H1 (cell line): ENCODE data around the gene KAT5. TPM values are rescaled to one million over a fixed set of nuclear protein-coding genes. Genes with fewer than 3 reads are reported as not detected.

Experiments
- CTCF ChIA-PET: fragments of 300-600 bp; sonication (Branson Sonifier 250); formaldehyde crosslinking; loops from one replicate; lab custom pipeline; 2021; ENCODE audit not compliant: partially characterized antibody; lab: Charles Lee
- POLR2A ChIA-PET: fragments of 300-600 bp; sonication (Branson Sonifier 250); formaldehyde crosslinking; loops from one replicate; lab custom pipeline; 2021; ENCODE audit warnings: inconsistent platforms; ENCODE audit not compliant: partially characterized antibody; lab: Charles Lee
- DNase-seq, 2 experiments: peaks; one replicate each; pipeline versions ENCODE4 v3.0.0 to v3.0.0-alpha.2; 2010 to 2022; ENCODE audit warnings: low spot score in 2 of 2, low read depth in 1 of 2, mixed read lengths in 1 of 2
- FAIRE-seq: peaks from 2 replicates; lab custom pipeline; 2011; peaks lifted over from hg19 to GRCh38; lab: Jason Lieb, UNC
- H2AFZ ChIP-seq: 2 replicates; pipeline ENCODE4 v1.8.1; 2012; ENCODE audit warnings: low read length, inconsistent platforms
- H2AK5ac ChIP-seq: 2 replicates; pipeline ENCODE4 v1.6.1; 2013; ENCODE audit warnings: low read depth, low read length
- H2BK120ac ChIP-seq: replicated peaks from 2 replicates; pipeline ENCODE3; 2013; ENCODE audit warnings: low read depth, low read length, inconsistent platforms
- H2BK12ac ChIP-seq: 2 replicates; pipeline ENCODE4 v1.6.1; 2013; ENCODE audit warnings: low read depth, low read length
- H2BK15ac ChIP-seq: 2 replicates; pipeline ENCODE4 v1.6.1; 2013; ENCODE audit warnings: low read length
- H2BK20ac ChIP-seq: 2 replicates; pipeline ENCODE4 v1.6.1; 2013; ENCODE audit warnings: low read length
- H2BK5ac ChIP-seq: 2 replicates; pipeline ENCODE4 v1.6.1; 2013; ENCODE audit warnings: low read depth, low read length
- H3K14ac ChIP-seq: 2 replicates; pipeline ENCODE4 v1.6.1; 2013; ENCODE audit warnings: inconsistent platforms; ENCODE audit not compliant: insufficient read length
- H3K18ac ChIP-seq: 2 replicates; pipeline ENCODE4 v1.6.1; 2013; ENCODE audit warnings: low read length; ENCODE audit errors: extremely low read depth
- H3K23ac ChIP-seq: 2 replicates; pipeline ENCODE4 v1.6.1; 2013; ENCODE audit warnings: inconsistent platforms; ENCODE audit not compliant: insufficient read length
- H3K23me2 ChIP-seq: 2 replicates; pipeline ENCODE4 v1.6.1; 2013; ENCODE audit warnings: low read depth, low read length
- H3K27ac ChIP-seq: 2 replicates; pipeline ENCODE4 v1.6.1; 2011; ENCODE audit warnings: low read depth, low read length, inconsistent platforms
- H3K27me3 ChIP-seq, 4 experiments: replicated peaks in 1 of 4; 1 replicate in 1 of 4; 2 replicates in 3 of 4; pipeline versions ENCODE4 v1.6.1 to v1.8.1; 2011 to 2013; ENCODE audit warnings: low read length in 3 of 4, mild to moderate bottlenecking in 3 of 4, inconsistent platforms in 2 of 4, mixed read lengths in 2 of 4, moderate library complexity in 1 of 4; ENCODE audit not compliant: control insufficient read depth in 3 of 4, insufficient read depth in 3 of 4; ENCODE audit errors: extremely low read depth in 1 of 4
- H3K36me3 ChIP-seq, 4 experiments: 2 replicates each; pipeline versions ENCODE4 v1.6.1 to v1.8.1; 2011 to 2013; ENCODE audit warnings: mild to moderate bottlenecking in 4 of 4, low read length in 3 of 4, moderate library complexity in 2 of 4, control low read depth in 1 of 4, inconsistent platforms in 1 of 4; ENCODE audit not compliant: insufficient read depth in 4 of 4, control insufficient read depth in 2 of 4
- H3K4ac ChIP-seq: replicated peaks from 2 replicates; pipeline ENCODE3; 2013; ENCODE audit warnings: low read length, low read depth, mixed read lengths, inconsistent platforms; ENCODE audit not compliant: insufficient read length
- H3K4me1 ChIP-seq, 4 experiments: replicated peaks in 1 of 4; 1 replicate in 1 of 4; 2 replicates in 3 of 4; pipeline versions ENCODE4 v1.6.1 to v1.8.1; 2011 to 2013; ENCODE audit warnings: low read length in 3 of 4, inconsistent platforms in 2 of 4, mixed read lengths in 1 of 4; ENCODE audit not compliant: insufficient read depth in 4 of 4, control insufficient read depth in 3 of 4
- H3K4me2 ChIP-seq, 2 experiments: 2 replicates each; pipeline versions ENCODE4 v1.6.1 to v1.8.1; 2011 to 2013; ENCODE audit warnings: low read depth in 2 of 2, low read length in 2 of 2, control low read depth in 1 of 2, inconsistent platforms in 1 of 2, mild to moderate bottlenecking in 1 of 2; ENCODE audit not compliant: insufficient read depth in 1 of 2
- H3K4me3 ChIP-seq, 4 experiments: fragments of 200-600, 300-600 bp in 1 of 4; sonication (generic), shearing (Covaris generic), sonication (Bioruptor Twin) in 1 of 4; 2 replicates each; pipeline versions ENCODE4 v1.5.1 to v1.8.1; 2011 to 2016; ENCODE audit warnings: low read length in 4 of 4, low read depth in 3 of 4, control low read depth in 2 of 4, inconsistent platforms in 2 of 4, mild to moderate bottlenecking in 2 of 4, mixed read lengths in 1 of 4, moderate library complexity in 1 of 4; ENCODE audit not compliant: insufficient read depth in 2 of 4; ENCODE audit errors: extremely low read depth in 1 of 4
- H3K56ac ChIP-seq: replicated peaks from 2 replicates; pipeline ENCODE3; 2013; ENCODE audit warnings: low read depth, mild to moderate bottlenecking, mixed read lengths, low read length, inconsistent platforms; ENCODE audit not compliant: insufficient read length
- H3K79me1 ChIP-seq: 2 replicates; pipeline ENCODE4 v1.6.1; 2013; ENCODE audit warnings: low read depth, low read length, control low read depth
- H3K79me2 ChIP-seq, 2 experiments: 2 replicates each; pipeline versions ENCODE4 v1.6.1 to v1.8.1; 2012 to 2013; ENCODE audit warnings: low read length in 2 of 2, mild to moderate bottlenecking in 2 of 2, inconsistent platforms in 1 of 2; ENCODE audit not compliant: insufficient read depth in 2 of 2, control insufficient read depth in 1 of 2
- H3K9ac ChIP-seq, 4 experiments: replicated peaks in 1 of 4; 1 replicate in 1 of 4; 2 replicates in 3 of 4; pipeline versions ENCODE4 v1.6.1 to v1.8.1; 2011 to 2013; ENCODE audit warnings: low read depth in 3 of 4, low read length in 3 of 4, control low read depth in 2 of 4, mild to moderate bottlenecking in 2 of 4, moderate library complexity in 2 of 4, inconsistent platforms in 1 of 4; ENCODE audit errors: extremely low read depth in 1 of 4
- H3K9me3 ChIP-seq, 2 experiments: 2 replicates each; pipeline versions ENCODE4 v1.6.1 to v1.8.1; 2012 to 2013; ENCODE audit warnings: mild to moderate bottlenecking in 2 of 2, moderate library complexity in 2 of 2, control low read depth in 1 of 2, inconsistent platforms in 1 of 2, low read depth in 1 of 2, low read length in 1 of 2, mixed read lengths in 1 of 2; ENCODE audit not compliant: insufficient read depth in 2 of 2
- H4K20me1 ChIP-seq, 2 experiments: replicated peaks in 1 of 2; 2 replicates each; pipeline versions ENCODE3 to v1.8.1; 2011 to 2013; ENCODE audit warnings: inconsistent platforms in 2 of 2, low read length in 2 of 2, mild to moderate bottlenecking in 1 of 2; ENCODE audit not compliant: insufficient read depth in 2 of 2, control insufficient read depth in 1 of 2
- H4K5ac ChIP-seq: 2 replicates; pipeline ENCODE4 v1.6.1; 2013; ENCODE audit warnings: low read length, low read depth, mixed read lengths, inconsistent platforms; ENCODE audit not compliant: insufficient read length
- H4K8ac ChIP-seq: 2 replicates; pipeline ENCODE4 v1.8.0; 2013; ENCODE audit warnings: mild to moderate bottlenecking, moderate library complexity, low read length, inconsistent platforms; ENCODE audit not compliant: insufficient read depth; ENCODE audit errors: extremely low read depth
- H4K91ac ChIP-seq: replicated peaks from 2 replicates; pipeline ENCODE3; 2013; ENCODE audit warnings: low read length, mixed read lengths, inconsistent platforms; ENCODE audit not compliant: insufficient read length
- KDM5A ChIP-seq: fragments of 200-600 bp; IDR thresholded peaks from 2 replicates; pipeline ENCODE4 v1.7.1; 2012; ENCODE audit warnings: mild to moderate bottlenecking, low read length, inconsistent platforms, mixed read lengths
- TAF7 ChIP-seq: optimal IDR thresholded peaks from 2 replicates; pipeline ENCODE3; 2011; ENCODE audit warnings: low read depth, mild to moderate bottlenecking, inconsistent platforms, low read length, moderate library complexity, borderline replicate concordance
- TBP ChIP-seq: IDR thresholded peaks from 2 replicates; pipeline ENCODE4 v1.6.1; 2011; ENCODE audit warnings: low read depth, low read length, improper control_type of control experiment
- WGBS, 2 experiments: shearing (Covaris generic) in 1 of 2; methylation state at CpG; one replicate each; pipeline versions ENCODE4 v1.1.6 to v1.1.7; 2013 to 2015; ENCODE audit warnings: low lambda C conversion rate in 2 of 2, mixed read lengths in 2 of 2, inconsistent platforms in 1 of 2, low coverage in 1 of 2, missing lambda C conversion rate in 1 of 2; ENCODE audit not compliant: insufficient replicate concordance in 2 of 2, insufficient coverage in 1 of 2, insufficient read length in 1 of 2; ENCODE audit errors: extremely low coverage in 1 of 2, missing lambda C conversion rate in 1 of 2; 5-methylcytosine and 5-hydroxymethylcytosine counted together
- polyA plus RNA-seq, 7 experiments: library from polyadenylated mRNA; depleted of rRNA in 3 of 7; stranded (reverse) in 5 of 7; unstranded in 2 of 7; fragments of >200 nt in 5 of 7; fragments of 200-250 nt in 2 of 7; gene quantifications; 1 replicate in 5 of 7; 2 replicates in 1 of 7; 4 replicates in 1 of 7; pipeline versions ENCODE4 v1.2.1 to v1.2.3, GENCODE V29; 2011 to 2013; ENCODE audit warnings: missing spikeins in 2 of 7, mixed read lengths in 2 of 7
- total RNA-seq: library from RNA; stranded (reverse); fragmentation: NEBNext Ultra II Directional; extraction: Animal tissue kit (Norgen Biotek cat#: 25700); gene quantifications from 2 replicates; pipeline ENCODE4 v1.2.1, GENCODE V29; 2021

Gene KAT5
- total and polyA plus RNA-seq, 2 of the 8 experiments (the other 6 are each of a cell fraction or from before 2014, with no cell fraction given) = 26.7 to 37.4 TPM

- Histone ChIP-seq H2BK20ac (no peak overlapping the region), H3K23me2 (peaks cover 8% of the 10 kb centered on the region; the same call in 1 of the 2 replicates), H3K9me3 (no peaks in the 10 kb centered on the region), H4K91ac (no peak overlapping the region), H2BK120ac (no peak overlapping the region), H3K79me2 (0 out of 4 replicates have a peak, but pooled peaks cover 0 to 4% of the 10 kb centered on the region in 2 experiments), H3K4me2 (peak overlapping the region; percentile 39 to 85), H3K4ac (no peak overlapping the region), H3K4me3 (peak overlapping the region in 2 of 4 experiments; percentile 83 to 87; a peak in 2 of 8 replicates), H3K36me3 (peaks cover 20 to 43% (median 40%) of the 10 kb centered on the region in 4 experiments), H4K5ac (no peak overlapping the region), H4K8ac (no peak overlapping the region), H3K18ac (no peak overlapping the region), H3K4me1 (peaks cover 0 to 6% (median 3%) of the 10 kb centered on the region in 4 experiments; a peak in 2 of 7 replicates), H3K79me1 (peaks cover 2% of the 10 kb centered on the region), H2BK15ac (no peak overlapping the region), H3K27ac (no peak overlapping the region), H3K27me3 (no peaks in the 10 kb centered on the region), H2BK5ac (no peak overlapping the region), H3K23ac (no peak overlapping the region), H2AK5ac (no peak overlapping the region), H3K14ac (no peak overlapping the region), H3K9ac (no peak overlapping the region), H2BK12ac (no peak overlapping the region), H2AFZ (no peak overlapping the region), H3K56ac (no peak overlapping the region), H4K20me1 (peaks cover 0 to 19% of the 10 kb centered on the region in 2 experiments)
- DNase-seq (no peak), FAIRE-seq (no peak)
- 90% methylated on average over 10 of the region's 10 CpGs; no CpG with 5 or more reads in 1 of the 2 experiments for WGBS, 2 experiments
- no peak for TF ChIP-seq KDM5A
- no peak for TF ChIP-seq TAF7
- no peak for TF ChIP-seq TBP
- POLR2A ChIA-PET = interaction anchor here (0.8 to 3.7 kb wide), 19 partner anchors 7 to 283 kb away, joined by 3 to 25 read pairs (median 6); partner anchors contain the start of genes BANF1, CFL1, EIF1AD and KAT5
- CTCF ChIA-PET = interaction anchor here (0.7 to 2.3 kb wide), 14 partner anchors 12 to 142 kb away, joined by 3 to 18 read pairs (median 4); partner anchors contain the start of genes AP5B1 and MUS81
Measured at GRCh38 chr11:65718964-65719492, 7.0 kb downstream of the KAT5 start.
